Lung (tissue), 16 donors: Measurements from ENCODE around the gene SDR39U1. TPM values are rescaled to one million over a fixed set of nuclear protein-coding genes. Genes with fewer than 3 reads are reported as not detected.
A peak's percentile ranks its signal among the peaks of the same experiment; 100 is the strongest.
"Not testable (repeated sequence)": the region's sequence is repeated elsewhere in the genome, so short reads cannot be mapped to it uniquely, and the experiment has no call there.

Source experiments
- ATAC-seq: fragments of 200-7000 bp; cut with Tn5 transposase; one replicate; pipeline ENCODE4 v1.9.1; 2020; ENCODE audit warnings: moderate number of reproducible peaks; ENCODE audit not compliant: insufficient read depth, low FRiP score
- DNase-seq, 3 donors: peaks; one replicate each; pipeline ENCODE4 v3.0.0-alpha.2; 2013 to 2017
- H3K27ac ChIP-seq, 2 donors: one replicate each; pipeline ENCODE4 v1.5.1; 2013; ENCODE audit warnings: mild to moderate bottlenecking in 2 of 2, moderate library complexity in 2 of 2, control low read depth in 1 of 2, inconsistent platforms in 1 of 2, low read depth in 1 of 2, low read length in 1 of 2
- H3K27me3 ChIP-seq, 3 donors: one replicate each; pipeline ENCODE4 v1.5.1; 2013; ENCODE audit warnings: low read length in 2 of 3; ENCODE audit not compliant: control insufficient read depth in 3 of 3, insufficient read depth in 3 of 3
- H3K36me3 ChIP-seq, 4 donors: one replicate each; pipeline ENCODE4 v1.5.1; 2013; ENCODE audit warnings: low read length in 4 of 4, mild to moderate bottlenecking in 1 of 4, moderate library complexity in 1 of 4; ENCODE audit not compliant: control insufficient read depth in 4 of 4, insufficient read depth in 4 of 4
- H3K4me1 ChIP-seq, 5 donors: one replicate each; pipeline ENCODE4 v1.5.1; 2013; ENCODE audit warnings: low read length in 5 of 5, mild to moderate bottlenecking in 2 of 5, moderate library complexity in 1 of 5; ENCODE audit not compliant: control insufficient read depth in 5 of 5, insufficient read depth in 5 of 5
- H3K4me3 ChIP-seq: one replicate; pipeline ENCODE4 v1.5.1; 2013; ENCODE audit warnings: mild to moderate bottlenecking, control low read depth, moderate library complexity
- H3K9ac ChIP-seq, 2 donors: one replicate each; pipeline ENCODE4 v1.5.1; 2013; ENCODE audit warnings: low read length in 2 of 2, control low read depth in 1 of 2; ENCODE audit not compliant: insufficient read depth in 1 of 2
- H3K9me3 ChIP-seq, 4 donors: one replicate each; pipeline ENCODE4 v1.5.1; 2013; ENCODE audit warnings: low read length in 3 of 4, mild to moderate bottlenecking in 1 of 4, moderate library complexity in 1 of 4; ENCODE audit not compliant: control insufficient read depth in 4 of 4, insufficient read depth in 3 of 4
- CTCF ChIP-seq: IDR thresholded peaks from 2 replicates; pipeline ENCODE4 v1.5.1; 2012; ENCODE audit warnings: mild to moderate bottlenecking; ENCODE audit errors: control extremely low read depth, extremely low read depth
- WGBS, 2 donors: extraction: QIAGEN DNeasy Blood & Tissue Kit; methylation state at CpG; one replicate each; pipeline ENCODE4 v1.1.7; 2013; 5-methylcytosine and 5-hydroxymethylcytosine counted together
- long read RNA-seq, 5 donors: transcript quantifications; one replicate each; lab custom pipeline, GENCODE V29; 2026
- polyA plus RNA-seq, 2 donors: library from polyadenylated mRNA; stranded (reverse); fragments of 200-250 nt; gene quantifications; one replicate each; pipeline ENCODE4 v1.2.1, GENCODE V29; 2013
- total RNA-seq, 2 donors: library from RNA; depleted of rRNA in 1 of 2; stranded (reverse); fragments of >200 nt in 1 of 2; gene quantifications; one replicate each; pipeline ENCODE4 v1.2.1, GENCODE V29; 2014 to 2021
- donor health status: control.
- donor health status: control.
- donor health status: Bipolar disorder and iron deficiency.
- donor health status: healthy.
- donor health status: DM: yes; HTN: yes; CAD: no.

Gene SDR39U1
- total RNA-seq (10 to 100 TPM; 19.5 to 57.1 TPM), polyA plus RNA-seq (10 to 100 TPM; 48.5 to 63.9 TPM)
- long read RNA-seq, donor 1, transcript SDR39U1-201 (6 exons, 1,233 nt) = minor isoform, 5 of 21 reads
- long read RNA-seq, donor 1, transcript SDR39U1-218 (3 exons, 1,960 nt) = major isoform, 7 of 21 reads
- long read RNA-seq, donor 1, transcript SDR39U1-205 (2 exons, 648 nt) = minor isoform, 5 of 21 reads
- long read RNA-seq, donor 1, partial matches to known transcripts = 0 of 21 reads
- long read RNA-seq, donor 1, other reads (novel, unspliced or antisense) = 0 of 21 reads
- long read RNA-seq, donor 2, partial matches to known transcripts = 0 of 5 reads
- long read RNA-seq, donor 2, other reads (novel, unspliced or antisense) = 0 of 5 reads
- long read RNA-seq, donor 3, partial matches to known transcripts = 14 of 19 reads
- long read RNA-seq, donor 3, other reads (novel, unspliced or antisense) = 0 of 19 reads
- long read RNA-seq, donor 4, partial matches to known transcripts = 0 of 13 reads
- long read RNA-seq, donor 4, other reads (novel, unspliced or antisense) = 0 of 13 reads
- long read RNA-seq, donor 5, transcript SDR39U1-201 (6 exons, 1,233 nt) = major isoform, 6 of 25 reads
- long read RNA-seq, donor 5, transcript SDR39U1-203 (5 exons, 1,507 nt) = minor isoform, 5 of 25 reads
- long read RNA-seq, donor 5, transcript SDR39U1-218 (3 exons, 1,960 nt) = major isoform, 6 of 25 reads
- long read RNA-seq, donor 5, partial matches to known transcripts = 0 of 25 reads
- long read RNA-seq, donor 5, other reads (novel, unspliced or antisense) = 0 of 25 reads

GRCh38 chr14:24442240-24443052, at the start of gene SDR39U1:
SDR39U1 (minus strand) TSS chr14:24442776; CDS start chr14:24442769, 7 bp downstream.
- H3K9me3 ChIP-seq = no peaks in the 10 kb centered on the region
- peak within 1 kb of the TSS; percentile 89 to 97 for H3K9ac ChIP-seq
- peak within 1 kb of the TSS; percentile 94 to 97 for H3K27ac ChIP-seq
- H3K4me1 ChIP-seq = peaks cover 3 to 16% (median 4%) of the 10 kb centered on the region in 5 donors
- TF ChIP-seq CTCF = no peak
- H3K36me3 ChIP-seq = peaks cover 6 to 27% (median 20%) of the 10 kb centered on the region in 4 donors
- no peaks in the 10 kb centered on the region for H3K27me3 ChIP-seq
- WGBS, 2 donors = 0% methylated on average over 52 of the region's 52 CpGs
- H3K4me3 ChIP-seq = peak within 1 kb of the TSS; percentile 45
- DNase-seq = peak; percentile 99 to 100 (median 100)
- ATAC-seq = peak; percentile 92

- H3K4me3 ChIP-seq, DNase-seq, H3K27ac ChIP-seq, H3K36me3 ChIP-seq, H3K9ac ChIP-seq, ATAC-seq, H3K27me3 ChIP-seq, H3K9me3 ChIP-seq, H3K4me1 ChIP-seq: not testable (repeated sequence)
- WGBS, 2 donors = 79 to 88% methylated on average over 19 of the region's 19 CpGs
These were observed 49.2 kb upstream of the SDR39U1 start for GRCh38 chr14:24491586-24492408.

- Histone ChIP-seq H3K36me3 (no peaks in the 10 kb centered on the region), H3K9ac (no peak overlapping the region), H3K4me3 (no peak overlapping the region), H3K27me3 (no peaks in the 10 kb centered on the region), H3K27ac (no peak overlapping the region), H3K4me1 (no peaks in the 10 kb centered on the region), H3K9me3 (peaks cover 0 to 2% (median 0%) of the 10 kb centered on the region in 4 donors)
- ATAC-seq = no peak
- peak in 1 of 3 donors; percentile 7 for DNase-seq
- WGBS, 2 donors = 26 to 56% methylated on average over 4 of the region's 4 CpGs
- no peak for TF ChIP-seq CTCF
These were observed 41.2 kb upstream of the SDR39U1 start for GRCh38 chr14:24483604-24484252.

GRCh38 chr14:24482699-24483303, 40.2 kb upstream of the SDR39U1 start:
- H3K27ac ChIP-seq, H3K27me3 ChIP-seq, H3K4me3 ChIP-seq, H3K9me3 ChIP-seq, H3K4me1 ChIP-seq, H3K9ac ChIP-seq, DNase-seq, H3K36me3 ChIP-seq: not testable (repeated sequence)
- WGBS, 2 donors = 35 to 36% methylated on average over 2 of the region's 2 CpGs
- peak; percentile 81 for ATAC-seq
